Effector memory CD4-positive, alpha-beta T cell (primary cell): ENCODE measurements around the gene AGPAT4.

Experiments used
- DNase-seq, 3 donors: peaks; one replicate each; pipeline ENCODE4 v3.0.0-alpha.2; 2020
- H3K27ac ChIP-seq: 2 replicates; pipeline ENCODE4 v1.7.0; 2013; ENCODE audit warnings: mild to moderate bottlenecking, low read length, moderate library complexity; ENCODE audit not compliant: insufficient read depth, poor library complexity, severe bottlenecking
- H3K27me3 ChIP-seq: replicated peaks from 2 replicates; pipeline ENCODE4 v1.7.0; 2013; ENCODE audit warnings: mild to moderate bottlenecking, low read length; ENCODE audit not compliant: insufficient read depth, control insufficient read depth, poor library complexity, severe bottlenecking
- H3K36me3 ChIP-seq: 2 replicates; pipeline ENCODE4 v1.7.0; 2013; ENCODE audit warnings: mild to moderate bottlenecking, low read length, moderate library complexity; ENCODE audit not compliant: control insufficient read depth, insufficient read depth
- H3K4me1 ChIP-seq: 2 replicates; pipeline ENCODE4 v1.7.0; 2013; ENCODE audit warnings: low read length, mild to moderate bottlenecking; ENCODE audit not compliant: control insufficient read depth, insufficient read depth, poor library complexity, severe bottlenecking
- H3K4me3 ChIP-seq: 2 replicates; pipeline ENCODE4 v1.7.0; 2013; ENCODE audit warnings: low read length, low read depth, mild to moderate bottlenecking; ENCODE audit not compliant: insufficient read depth, poor library complexity, severe bottlenecking
- H3K9me3 ChIP-seq: 2 replicates; pipeline ENCODE4 v1.7.0; 2013; ENCODE audit warnings: mild to moderate bottlenecking, low read length, moderate library complexity; ENCODE audit not compliant: control insufficient read depth

AGPAT4 gene

GRCh38 chr6:161150136-161150535 is 123.7 kb downstream of the AGPAT4 start:
- Histone ChIP-seq H3K9me3 (no peaks in the 10 kb centered on the region), H3K27ac (no peak overlapping the region), H3K4me3 (no peak overlapping the region), H3K4me1 (no peaks in the 10 kb centered on the region), H3K27me3 (no peaks in the 10 kb centered on the region), H3K36me3 (peaks cover 10% of the 10 kb centered on the region)
- DNase-seq = no peak

GRCh38 chr6:161143663-161144430 is 130.0 kb downstream of the AGPAT4 start:
- no peak for DNase-seq
- Histone ChIP-seq H3K9me3 (no peaks in the 10 kb centered on the region), H3K27me3 (no peaks in the 10 kb centered on the region), H3K4me3 (no peak overlapping the region), H3K36me3 (no peaks in the 10 kb centered on the region), H3K27ac (no peak overlapping the region), H3K4me1 (no peaks in the 10 kb centered on the region)

GRCh38 chr6:161142957-161143296 is 130.9 kb downstream of the AGPAT4 start:
- no peak for DNase-seq
- H3K36me3 ChIP-seq = no peaks in the 10 kb centered on the region
- H3K9me3 ChIP-seq = no peaks in the 10 kb centered on the region
- H3K27ac ChIP-seq = no peak overlapping the region
- no peak overlapping the region for H3K4me3 ChIP-seq
- no peaks in the 10 kb centered on the region for H3K27me3 ChIP-seq
- no peaks in the 10 kb centered on the region for H3K4me1 ChIP-seq

- Histone ChIP-seq H3K9me3 (no peaks in the 10 kb centered on the region), H3K4me1 (no peaks in the 10 kb centered on the region), H3K36me3 (no peaks in the 10 kb centered on the region), H3K27ac (no peak overlapping the region), H3K27me3 (no peaks in the 10 kb centered on the region), H3K4me3 (no peak overlapping the region)
- DNase-seq = no peak
Measured at GRCh38 chr6:161141173-161141572, 132.7 kb downstream of the AGPAT4 start.

GRCh38 chr6:161140554-161140875 is 133.3 kb downstream of the AGPAT4 start:
- no peak overlapping the region for H3K27ac ChIP-seq
- H3K27me3 ChIP-seq = no peaks in the 10 kb centered on the region
- no peaks in the 10 kb centered on the region for H3K9me3 ChIP-seq
- H3K4me3 ChIP-seq = no peak overlapping the region
- DNase-seq = no peak
- H3K36me3 ChIP-seq = no peaks in the 10 kb centered on the region
- H3K4me1 ChIP-seq = no peaks in the 10 kb centered on the region

GRCh38 chr6:161139766-161140553 is 133.9 kb downstream of the AGPAT4 start:
- Histone ChIP-seq H3K4me3 (no peak overlapping the region), H3K4me1 (no peaks in the 10 kb centered on the region), H3K36me3 (no peaks in the 10 kb centered on the region), H3K27ac (no peak overlapping the region), H3K27me3 (no peaks in the 10 kb centered on the region), H3K9me3 (no peaks in the 10 kb centered on the region)
- DNase-seq = peak in 1 of 3 donors; percentile 20

- no peak for DNase-seq
- H3K9me3 ChIP-seq = no peaks in the 10 kb centered on the region
- H3K27me3 ChIP-seq = no peaks in the 10 kb centered on the region
- no peaks in the 10 kb centered on the region for H3K36me3 ChIP-seq
- no peak overlapping the region for H3K4me3 ChIP-seq
- H3K27ac ChIP-seq = no peak overlapping the region
- H3K4me1 ChIP-seq = no peaks in the 10 kb centered on the region
Measured at GRCh38 chr6:161139304-161139765, 134.5 kb downstream of the AGPAT4 start.

- DNase-seq = no peak
- no peak overlapping the region for H3K4me3 ChIP-seq
- H3K27ac ChIP-seq = no peak overlapping the region
- H3K36me3 ChIP-seq = no peaks in the 10 kb centered on the region
- H3K4me1 ChIP-seq = no peaks in the 10 kb centered on the region
- no peaks in the 10 kb centered on the region for H3K27me3 ChIP-seq
- no peaks in the 10 kb centered on the region for H3K9me3 ChIP-seq
Measured at GRCh38 chr6:161138543-161139303, 135.1 kb downstream of the AGPAT4 start.

GRCh38 chr6:161137839-161138542 is 135.9 kb downstream of the AGPAT4 start:
- Histone ChIP-seq H3K27me3 (no peaks in the 10 kb centered on the region), H3K9me3 (no peaks in the 10 kb centered on the region), H3K36me3 (no peaks in the 10 kb centered on the region), H3K4me3 (no peak overlapping the region), H3K27ac (no peak overlapping the region), H3K4me1 (no peaks in the 10 kb centered on the region)
- DNase-seq = no peak
